HCT116 (cell line): ENCODE data around the gene MAGI3.

Source experiments
- EGR1 ChIP-seq: IDR thresholded peaks from 2 replicates; pipeline ENCODE4 v1.6.1; 2012; ENCODE audit warnings: low read depth
- EZH2 ChIP-seq: fragments of 200-600 bp; sonication (generic); IDR thresholded peaks from 2 replicates; pipeline ENCODE4 v1.6.1; 2017; ENCODE audit warnings: antibody characterized with exemption, mixed run types
- EZH2phosphoT487 ChIP-seq: fragments of 200-600 bp; IDR thresholded peaks from 2 replicates; pipeline ENCODE4 v1.6.1; 2018; ENCODE audit warnings: antibody characterized with exemption, borderline replicate concordance
- POLR2A ChIP-seq: IDR thresholded peaks from 2 replicates; pipeline ENCODE4 v1.7.0; 2011; ENCODE audit warnings: borderline replicate concordance; ENCODE audit not compliant: insufficient read depth, insufficient read length; ENCODE audit errors: extremely low read depth
- POLR2AphosphoS5 ChIP-seq: IDR thresholded peaks from 2 replicates; pipeline ENCODE4 v1.6.1; 2011; ENCODE audit warnings: mild to moderate bottlenecking, low read depth, low read length, moderate library complexity
- RAD21 ChIP-seq: IDR thresholded peaks from 2 replicates; pipeline ENCODE4 v1.6.1; 2012; ENCODE audit warnings: low read depth, mild to moderate bottlenecking
- SP1 ChIP-seq: IDR thresholded peaks from 2 replicates; pipeline ENCODE4 v1.6.1; 2012; ENCODE audit warnings: low read depth
- YY1 ChIP-seq: IDR thresholded peaks from 2 replicates; pipeline ENCODE4 v1.6.1; 2011; ENCODE audit warnings: low read length, low read depth, moderate library complexity, mild to moderate bottlenecking; ENCODE audit not compliant: insufficient replicate concordance; ENCODE audit errors: extremely low read depth
- TF ChIP-seq, protein P1 (sequence below): IDR thresholded peaks from 2 replicates; pipeline ENCODE4 v1.6.1; 2012; ENCODE audit warnings: low read depth
- TF ChIP-seq, protein P2 (sequence below), 3 experiments: fragments of 200-600 bp in 1 of 3; sonication (generic) in 1 of 3; IDR thresholded peaks in 2 of 3; conservative IDR thresholded peaks in 1 of 3; 2 replicates each; pipeline ENCODE4 v1.5.1; 2012 to 2017; ENCODE audit warnings: low read depth in 2 of 3, low read length in 2 of 3, antibody characterized with exemption in 1 of 3, borderline replicate concordance in 1 of 3, control low read depth in 1 of 3, mild to moderate bottlenecking in 1 of 3, mixed read lengths in 1 of 3, mixed run types in 1 of 3, moderate library complexity in 1 of 3; ENCODE audit not compliant: insufficient read depth in 1 of 3
- TF ChIP-seq, protein P3 (sequence below): IDR thresholded peaks from 2 replicates; pipeline ENCODE4 v1.6.1; 2012

DNA sequence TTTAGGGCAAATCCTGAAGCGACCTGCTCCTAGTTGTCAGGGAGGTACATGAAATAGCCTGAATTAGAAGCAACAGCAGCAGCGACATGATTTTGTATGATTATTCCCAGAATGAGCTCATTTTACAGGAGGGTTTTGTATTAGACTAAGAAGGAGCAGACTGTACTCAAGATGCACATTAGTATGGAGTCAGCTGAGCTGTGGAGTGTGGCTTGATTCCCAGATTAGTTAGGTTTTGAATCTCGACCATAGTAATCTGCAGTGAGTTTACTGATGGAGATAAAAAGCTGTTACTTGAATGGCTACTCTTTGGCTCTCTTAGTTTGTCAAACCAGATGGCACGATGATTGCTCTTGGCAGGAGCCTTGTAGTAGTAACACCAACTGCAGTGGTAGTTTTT lies 225.8 kb downstream of the MAGI3 start:
- TF ChIP-seq POLR2AphosphoS5, result no peak
- no peak for TF ChIP-seq POLR2A
- no peak for TF ChIP-seq YY1
- TF ChIP-seq, protein P1, sequence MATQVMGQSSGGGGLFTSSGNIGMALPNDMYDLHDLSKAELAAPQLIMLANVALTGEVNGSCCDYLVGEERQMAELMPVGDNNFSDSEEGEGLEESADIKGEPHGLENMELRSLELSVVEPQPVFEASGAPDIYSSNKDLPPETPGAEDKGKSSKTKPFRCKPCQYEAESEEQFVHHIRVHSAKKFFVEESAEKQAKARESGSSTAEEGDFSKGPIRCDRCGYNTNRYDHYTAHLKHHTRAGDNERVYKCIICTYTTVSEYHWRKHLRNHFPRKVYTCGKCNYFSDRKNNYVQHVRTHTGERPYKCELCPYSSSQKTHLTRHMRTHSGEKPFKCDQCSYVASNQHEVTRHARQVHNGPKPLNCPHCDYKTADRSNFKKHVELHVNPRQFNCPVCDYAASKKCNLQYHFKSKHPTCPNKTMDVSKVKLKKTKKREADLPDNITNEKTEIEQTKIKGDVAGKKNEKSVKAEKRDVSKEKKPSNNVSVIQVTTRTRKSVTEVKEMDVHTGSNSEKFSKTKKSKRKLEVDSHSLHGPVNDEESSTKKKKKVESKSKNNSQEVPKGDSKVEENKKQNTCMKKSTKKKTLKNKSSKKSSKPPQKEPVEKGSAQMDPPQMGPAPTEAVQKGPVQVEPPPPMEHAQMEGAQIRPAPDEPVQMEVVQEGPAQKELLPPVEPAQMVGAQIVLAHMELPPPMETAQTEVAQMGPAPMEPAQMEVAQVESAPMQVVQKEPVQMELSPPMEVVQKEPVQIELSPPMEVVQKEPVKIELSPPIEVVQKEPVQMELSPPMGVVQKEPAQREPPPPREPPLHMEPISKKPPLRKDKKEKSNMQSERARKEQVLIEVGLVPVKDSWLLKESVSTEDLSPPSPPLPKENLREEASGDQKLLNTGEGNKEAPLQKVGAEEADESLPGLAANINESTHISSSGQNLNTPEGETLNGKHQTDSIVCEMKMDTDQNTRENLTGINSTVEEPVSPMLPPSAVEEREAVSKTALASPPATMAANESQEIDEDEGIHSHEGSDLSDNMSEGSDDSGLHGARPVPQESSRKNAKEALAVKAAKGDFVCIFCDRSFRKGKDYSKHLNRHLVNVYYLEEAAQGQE, result no peak
- no peak for TF ChIP-seq EZH2
- TF ChIP-seq, protein P2, sequence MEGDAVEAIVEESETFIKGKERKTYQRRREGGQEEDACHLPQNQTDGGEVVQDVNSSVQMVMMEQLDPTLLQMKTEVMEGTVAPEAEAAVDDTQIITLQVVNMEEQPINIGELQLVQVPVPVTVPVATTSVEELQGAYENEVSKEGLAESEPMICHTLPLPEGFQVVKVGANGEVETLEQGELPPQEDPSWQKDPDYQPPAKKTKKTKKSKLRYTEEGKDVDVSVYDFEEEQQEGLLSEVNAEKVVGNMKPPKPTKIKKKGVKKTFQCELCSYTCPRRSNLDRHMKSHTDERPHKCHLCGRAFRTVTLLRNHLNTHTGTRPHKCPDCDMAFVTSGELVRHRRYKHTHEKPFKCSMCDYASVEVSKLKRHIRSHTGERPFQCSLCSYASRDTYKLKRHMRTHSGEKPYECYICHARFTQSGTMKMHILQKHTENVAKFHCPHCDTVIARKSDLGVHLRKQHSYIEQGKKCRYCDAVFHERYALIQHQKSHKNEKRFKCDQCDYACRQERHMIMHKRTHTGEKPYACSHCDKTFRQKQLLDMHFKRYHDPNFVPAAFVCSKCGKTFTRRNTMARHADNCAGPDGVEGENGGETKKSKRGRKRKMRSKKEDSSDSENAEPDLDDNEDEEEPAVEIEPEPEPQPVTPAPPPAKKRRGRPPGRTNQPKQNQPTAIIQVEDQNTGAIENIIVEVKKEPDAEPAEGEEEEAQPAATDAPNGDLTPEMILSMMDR (IDR thresholded peaks at IDR 0.05 in 2 of 3, conservative IDR thresholded peaks at IDR 0.05 in 1 of 3; ENCODE audit: borderline replicate concordance in 1 of 3, insufficient read depth in 1 of 3, low read depth in 2 of 3, low read length in 2 of 3), result no peak
- no peak for TF ChIP-seq SP1
- TF ChIP-seq, protein P3, sequence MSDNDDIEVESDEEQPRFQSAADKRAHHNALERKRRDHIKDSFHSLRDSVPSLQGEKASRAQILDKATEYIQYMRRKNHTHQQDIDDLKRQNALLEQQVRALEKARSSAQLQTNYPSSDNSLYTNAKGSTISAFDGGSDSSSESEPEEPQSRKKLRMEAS, result no peak
- no peak for TF ChIP-seq RAD21
- TF ChIP-seq EGR1, result no peak
- no peak for TF ChIP-seq EZH2phosphoT487
